ENCODE results near the gene LRPAP1. TPM values are rescaled to one million over a fixed set of nuclear protein-coding genes. Genes with fewer than 3 reads are reported as not detected.
"Not testable (repeated sequence)": the region's sequence is repeated elsewhere in the genome, so short reads cannot be mapped to it uniquely, and the experiment has no call there.

Gene LRPAP1
- total RNA-seq, 1 donor from 2014 or later: 307 TPM

GRCh38 chr4:3469386-3470243, 62.6 kb downstream of the LRPAP1 start:
- peak; percentile 66 for ATAC-seq
- intact Hi-C loops (cut with micrococcal nuclease): no loop called here
- DNase-seq: peak; percentile 84

DNA sequence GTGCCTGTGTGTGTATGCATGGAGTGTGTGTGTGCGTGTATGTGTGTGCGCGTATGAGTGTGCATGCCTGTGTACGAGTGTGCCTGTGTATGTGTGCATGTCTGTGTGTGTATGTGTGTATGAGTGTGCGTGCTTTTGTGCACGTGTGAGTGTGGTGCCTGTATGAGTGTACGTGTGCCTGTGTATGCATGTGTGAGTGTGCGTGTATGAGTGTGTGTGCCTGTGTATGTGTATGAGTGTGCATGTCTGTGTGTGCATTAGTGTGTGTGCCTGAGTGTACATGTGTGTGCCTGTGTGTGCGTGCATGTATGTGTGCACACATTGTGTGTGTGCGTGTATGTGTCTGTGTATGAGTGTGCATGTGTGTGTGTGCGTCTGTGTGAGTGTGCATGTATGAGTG, 63.4 kb downstream of the LRPAP1 start:
- DNase-seq: no peak
- ATAC-seq: no peak
- intact Hi-C loops (cut with micrococcal nuclease): no loop called here

DNA sequence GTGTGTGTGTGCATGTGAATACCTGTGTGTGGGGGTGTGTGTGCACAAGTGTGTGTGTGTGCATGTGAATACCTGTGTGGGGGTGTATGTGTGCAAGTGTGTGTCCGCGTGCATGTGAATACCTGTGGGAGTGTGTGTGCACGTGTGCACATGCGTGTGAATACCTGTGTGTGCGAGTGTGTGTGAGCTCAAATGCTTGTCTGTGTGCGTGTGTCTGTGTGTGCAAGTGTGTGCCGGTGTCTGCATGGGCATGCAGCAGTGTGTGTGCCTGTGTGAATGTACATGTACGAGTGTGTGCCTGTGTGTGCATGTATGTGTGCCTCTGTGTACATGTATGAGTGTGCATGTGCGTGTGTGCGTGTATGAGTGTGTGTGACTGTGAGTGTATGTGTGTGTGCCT, 64.1 kb downstream of the LRPAP1 start:
- ATAC-seq (no peak), DNase-seq (peak; percentile 21)
- intact Hi-C loops (cut with micrococcal nuclease): no loop called here

- ATAC-seq (no peak), DNase-seq (peak; percentile 23)
Observed at GRCh38 chr4:3467601-3468031, 64.6 kb downstream of the LRPAP1 start.

GRCh38 chr4:3466691-3467600, 65.3 kb downstream of the LRPAP1 start:
- DNase-seq (peak; percentile 37), ATAC-seq (peak; percentile 38)
- intact Hi-C loops (cut with micrococcal nuclease): no loop called here

More at GRCh38 chr4:3467601-3468031, 64.6 kb downstream of the LRPAP1 start:
- intact Hi-C loops (cut with micrococcal nuclease): no loop called here

DNA sequence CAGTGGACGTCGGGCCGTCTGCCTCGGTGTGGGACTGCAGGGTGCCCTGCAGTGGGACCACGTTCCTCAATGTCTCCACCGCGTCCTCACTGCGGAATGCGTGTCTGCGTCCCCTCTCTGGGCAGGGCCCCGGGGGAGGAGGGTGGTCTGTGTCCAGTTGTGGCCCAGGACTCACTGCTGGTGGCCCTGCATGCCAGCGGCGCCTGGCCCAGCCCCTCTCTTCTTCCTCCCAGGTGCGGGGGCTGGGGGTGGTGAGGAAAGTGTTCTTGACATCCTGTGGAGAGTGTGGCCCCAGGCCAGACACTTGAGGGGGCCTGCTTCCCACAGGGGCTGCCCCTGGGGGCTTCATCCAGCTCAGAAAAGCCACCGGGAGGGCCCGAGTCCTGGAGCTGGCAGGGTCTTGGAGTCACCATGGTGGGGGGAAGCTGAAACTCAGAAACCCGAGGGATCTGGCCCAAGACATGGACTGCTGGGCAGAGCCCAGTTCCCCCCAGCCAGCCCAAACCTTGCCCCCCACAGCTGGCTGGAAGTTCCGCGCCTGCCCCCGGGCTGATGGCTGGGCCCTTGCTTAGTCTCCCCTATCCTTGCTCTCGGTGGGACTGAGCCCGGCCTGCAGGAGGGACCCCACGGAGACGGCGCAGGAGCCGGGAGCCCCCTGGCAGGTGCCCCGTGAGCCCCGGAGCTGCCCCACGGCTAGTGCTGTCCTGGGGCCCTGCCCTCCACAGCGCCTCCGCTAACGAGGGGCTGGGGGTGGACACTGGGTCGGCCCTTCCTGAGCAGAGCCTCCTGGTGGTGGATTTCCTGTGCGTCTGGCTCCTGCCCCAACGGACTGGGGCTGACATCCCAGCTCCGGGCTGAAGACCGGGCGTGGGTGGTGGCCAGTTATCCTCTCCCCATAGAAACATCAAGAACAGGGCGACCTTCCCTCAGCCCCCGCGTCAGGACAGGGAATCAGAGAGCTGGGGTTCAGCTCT, 66.2 kb downstream of the LRPAP1 start:
- intact Hi-C loops (cut with micrococcal nuclease): no loop called here
- peak; percentile 63 for DNase-seq
- ATAC-seq: peak; percentile 45

- DNase-seq (peak; percentile 20), ATAC-seq (no peak)
- intact Hi-C loops (cut with micrococcal nuclease): no loop called here
Observed at GRCh38 chr4:3464911-3465697, 67.1 kb downstream of the LRPAP1 start.

GRCh38 chr4:3464349-3464905, 67.8 kb downstream of the LRPAP1 start:
- intact Hi-C loops (cut with micrococcal nuclease): no loop called here
- DNase-seq: peak; percentile 34

DNA sequence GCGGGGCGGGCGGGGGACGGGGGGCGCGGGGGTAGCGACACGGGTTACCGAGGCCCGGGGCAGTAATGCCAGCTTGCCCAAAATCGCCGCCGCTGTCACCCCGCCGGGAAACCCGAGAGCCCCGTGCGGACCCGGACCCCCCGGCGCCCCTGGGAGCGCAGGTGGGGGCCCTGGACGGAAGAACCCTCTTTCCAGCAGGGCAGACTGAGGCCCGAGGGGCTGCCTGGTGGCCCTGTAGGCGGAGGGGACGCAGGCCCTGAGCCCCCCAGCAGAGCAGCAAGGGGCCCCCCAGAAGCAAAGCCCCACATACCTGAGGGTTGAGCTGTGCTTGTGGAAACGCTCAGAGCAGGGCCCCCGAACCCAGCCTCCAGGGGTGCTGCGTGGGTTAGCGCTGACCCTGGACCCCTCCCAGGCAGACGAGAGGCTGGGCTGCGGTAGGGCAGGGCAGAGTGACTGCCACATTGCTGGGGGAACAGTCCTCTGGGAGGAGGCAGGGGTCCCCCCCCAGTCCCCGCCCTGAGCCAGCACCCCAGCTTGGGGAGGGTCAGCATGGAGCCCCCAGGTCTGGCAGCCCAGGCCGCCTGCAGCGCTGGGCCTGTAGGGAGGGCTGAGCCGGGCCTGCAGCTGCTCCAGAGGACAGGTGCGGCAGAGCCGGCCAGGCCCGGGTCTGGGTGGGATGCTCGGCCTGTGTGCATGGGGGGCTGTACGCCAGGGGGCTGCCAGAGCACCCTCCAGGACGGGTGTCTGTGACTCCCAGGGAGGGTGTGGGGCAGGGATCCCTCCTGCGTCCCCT, 68.5 kb downstream of the LRPAP1 start:
- peak; percentile 29 for DNase-seq
- intact Hi-C loops (cut with micrococcal nuclease): no loop called here
- peak; percentile 1 for ATAC-seq

More at GRCh38 chr4:3464349-3464905, 67.8 kb downstream of the LRPAP1 start:
- no peak for ATAC-seq

DNA sequence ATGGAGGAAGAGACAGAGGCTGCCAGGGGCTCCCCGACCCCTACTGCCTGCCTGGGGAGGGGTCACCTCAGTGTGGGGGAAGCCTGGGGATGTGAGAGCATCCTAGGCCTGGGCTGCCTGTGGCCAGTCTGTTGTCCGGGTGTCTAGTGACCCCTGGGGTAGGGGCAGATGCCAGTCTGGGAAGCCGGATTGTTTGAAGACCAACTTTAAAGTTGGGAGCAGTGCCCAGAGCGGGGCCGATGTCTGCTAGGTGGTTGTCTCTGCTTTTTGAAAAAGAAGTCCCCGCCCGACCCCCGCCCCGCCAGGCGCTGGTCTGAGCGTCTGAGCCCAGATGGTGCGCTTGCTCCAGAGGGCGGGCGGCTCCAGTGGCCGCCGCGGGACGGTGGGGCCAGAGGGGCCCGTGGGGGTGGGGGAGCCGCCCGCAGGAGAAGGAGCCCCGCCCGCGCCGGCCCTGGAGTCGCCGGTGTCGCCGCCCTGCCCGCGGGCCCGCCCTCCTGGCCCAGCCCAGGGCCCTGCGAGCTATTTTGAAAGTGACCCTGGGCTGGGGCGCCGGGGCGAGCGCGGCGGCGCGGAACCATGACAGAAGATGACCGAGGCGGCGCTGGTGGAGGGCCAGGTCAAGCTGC, 69.3 kb downstream of the LRPAP1 start, which contains the start of gene DOK7:
DOK7 (plus strand) TSS at position 517 of the 626 bp plus-strand sequence; CDS start at position 587, 70 bp downstream.
- ATAC-seq (peak; percentile 64), DNase-seq (peak; percentile 83)
- intact Hi-C loops (cut with micrococcal nuclease): no loop called here

- intact Hi-C loops (cut with micrococcal nuclease): no loop called here
- no peak for ATAC-seq
- peak; percentile 30 for DNase-seq
Observed at GRCh38 chr4:3462321-3462789, 69.9 kb downstream of the LRPAP1 start.

DNA sequence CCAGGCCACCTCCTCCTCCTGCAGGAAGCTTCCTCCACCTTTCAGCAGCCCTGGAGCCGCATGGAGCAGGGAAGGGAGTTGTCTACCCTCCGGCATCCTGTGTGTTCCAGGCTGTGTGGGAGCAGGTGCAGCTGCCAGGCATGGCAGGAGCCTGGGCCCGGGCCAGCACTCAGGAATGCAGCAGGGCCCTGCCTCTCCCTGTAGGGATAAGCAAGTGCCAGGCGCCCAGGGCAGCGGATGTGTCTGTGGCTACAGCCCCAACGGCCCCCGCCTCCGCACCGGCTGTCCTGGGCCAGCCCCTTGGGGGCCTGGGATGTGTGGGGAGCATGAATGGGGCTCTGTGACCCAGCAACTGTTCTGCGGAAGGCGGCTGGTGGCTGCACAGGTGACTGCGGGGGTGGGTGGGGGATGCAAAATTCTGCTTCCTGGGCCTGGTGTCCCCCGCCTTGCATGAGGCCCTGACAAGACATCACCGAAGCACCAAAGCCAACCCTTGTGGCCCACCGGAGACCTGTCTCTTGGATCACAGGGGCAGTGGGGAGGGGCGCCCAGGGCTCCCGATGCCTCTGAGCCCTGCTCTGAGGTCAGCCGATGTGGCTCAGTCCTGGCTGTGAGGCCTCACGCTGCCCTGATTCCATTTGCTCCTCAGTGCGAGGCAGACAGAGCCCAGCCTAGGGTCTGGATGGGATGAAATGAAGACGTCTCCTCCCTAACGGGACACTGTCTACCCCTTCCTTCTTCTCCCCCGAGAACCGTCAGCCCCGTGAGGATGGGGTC, 70.5 kb downstream of the LRPAP1 start:
- DNase-seq: peak; percentile 91
- peak; percentile 80 for ATAC-seq
- intact Hi-C loops (cut with micrococcal nuclease): no loop called here

DNA sequence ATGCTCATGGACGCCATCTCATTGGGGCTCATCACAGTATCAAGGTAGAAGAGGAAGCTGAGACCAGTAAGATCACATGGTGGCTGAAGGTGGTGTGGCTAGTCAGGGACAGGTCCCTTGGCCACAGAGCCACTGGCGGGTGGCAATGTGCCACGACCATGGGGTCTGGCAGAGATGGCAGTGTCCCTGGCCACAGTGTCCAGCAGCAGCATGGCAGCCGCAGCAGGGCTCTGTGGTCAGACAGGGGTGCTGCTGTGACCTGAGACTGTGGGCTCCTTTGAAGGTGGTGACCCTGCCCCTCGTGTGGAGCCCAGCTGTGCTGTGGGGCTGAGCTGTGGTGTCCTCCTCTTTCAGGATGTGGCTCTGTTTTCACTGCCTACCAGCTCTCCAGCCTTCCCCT, 71.3 kb downstream of the LRPAP1 start:
- intact Hi-C loops (cut with micrococcal nuclease): no loop called here
- DNase-seq (peak; percentile 22), ATAC-seq (no peak)

DNA sequence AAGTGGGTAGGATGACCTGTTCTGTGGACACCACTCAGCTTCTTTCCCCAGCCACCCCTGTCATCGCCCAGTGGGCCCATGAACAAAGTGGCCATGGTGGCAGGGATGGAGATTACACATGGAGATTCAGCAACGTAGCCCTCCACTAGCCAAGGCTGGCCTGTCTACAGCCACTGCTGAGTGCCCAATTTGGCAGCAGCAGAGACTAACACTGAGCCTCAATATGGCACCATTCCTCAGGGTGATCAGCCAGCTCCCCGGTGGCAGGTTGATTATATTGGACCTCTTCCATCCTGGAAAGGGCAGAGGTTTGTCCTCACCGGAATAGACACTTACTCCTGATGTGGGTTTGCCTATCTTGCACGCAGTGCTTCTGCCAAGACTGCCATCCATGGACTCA, 73.1 kb downstream of the LRPAP1 start:
- peak; percentile 9 for DNase-seq
- ATAC-seq; intact Hi-C loops (cut with micrococcal nuclease): not testable (repeated sequence)

GRCh38 chr4:3458371-3458770, 73.9 kb downstream of the LRPAP1 start:
- intact Hi-C loops (cut with micrococcal nuclease): no loop called here
- DNase-seq (no peak), ATAC-seq (no peak)

Data from left ventricle myocardium superior (tissue), 1 donor.